Lower leg skin (tissue), 4 donors: ENCODE data around the gene SEC16A. TPM values are rescaled to one million over a fixed set of nuclear protein-coding genes. Genes with fewer than 3 reads are reported as not detected.

ENCODE experiments used
- DNase-seq, 2 donors: peaks; one replicate each; pipeline ENCODE4 v3.0.0-alpha.2; 2019; ENCODE audit warnings: low spot score in 2 of 2
- H3K4me3 ChIP-seq: fragments of 200-600 bp; sonication (generic); 2 replicates; pipeline ENCODE4 v1.5.1; 2017; ENCODE audit warnings: mild to moderate bottlenecking, low read depth; ENCODE audit not compliant: poor library complexity, severe bottlenecking
- POLR2A ChIP-seq, 2 donors: fragments of 450-650 bp; IDR thresholded peaks; one replicate each; pipeline ENCODE4 v1.6.1; 2016 to 2017; ENCODE audit warnings: antibody characterized with exemption in 2 of 2, mild to moderate bottlenecking in 1 of 2, moderate library complexity in 1 of 2
- WGBS, 2 donors: methylation state at CpG; one replicate each; pipeline ENCODE4 v1.1.5; 2018; 5-methylcytosine and 5-hydroxymethylcytosine counted together
- intact Hi-C: fragments of 100-400 bp; cut with DNase I; formaldehyde crosslinking; loops from one replicate; pipeline ENCODE4 v1.15.0; 2023; ENCODE audit warnings: low total_unique reads
- total RNA-seq, 4 donors: library from RNA; depleted of rRNA; stranded (reverse); fragments of >200 nt; gene quantifications; one replicate each; pipeline ENCODE4 v1.1.0, GENCODE V29; 2016
- TF ChIP-seq, protein P1 (sequence below), 3 donors: fragments of 450-650 bp; IDR thresholded peaks; one replicate each; pipeline ENCODE4 v1.5.1; 2016; ENCODE audit warnings: antibody characterized with exemption in 3 of 3, mild to moderate bottlenecking in 3 of 3, moderate library complexity in 2 of 3

SEC16A gene
- total RNA-seq, 4 donors from 2014 or later, result 58.4 to 77.8 (median 58.5) TPM

DNA sequence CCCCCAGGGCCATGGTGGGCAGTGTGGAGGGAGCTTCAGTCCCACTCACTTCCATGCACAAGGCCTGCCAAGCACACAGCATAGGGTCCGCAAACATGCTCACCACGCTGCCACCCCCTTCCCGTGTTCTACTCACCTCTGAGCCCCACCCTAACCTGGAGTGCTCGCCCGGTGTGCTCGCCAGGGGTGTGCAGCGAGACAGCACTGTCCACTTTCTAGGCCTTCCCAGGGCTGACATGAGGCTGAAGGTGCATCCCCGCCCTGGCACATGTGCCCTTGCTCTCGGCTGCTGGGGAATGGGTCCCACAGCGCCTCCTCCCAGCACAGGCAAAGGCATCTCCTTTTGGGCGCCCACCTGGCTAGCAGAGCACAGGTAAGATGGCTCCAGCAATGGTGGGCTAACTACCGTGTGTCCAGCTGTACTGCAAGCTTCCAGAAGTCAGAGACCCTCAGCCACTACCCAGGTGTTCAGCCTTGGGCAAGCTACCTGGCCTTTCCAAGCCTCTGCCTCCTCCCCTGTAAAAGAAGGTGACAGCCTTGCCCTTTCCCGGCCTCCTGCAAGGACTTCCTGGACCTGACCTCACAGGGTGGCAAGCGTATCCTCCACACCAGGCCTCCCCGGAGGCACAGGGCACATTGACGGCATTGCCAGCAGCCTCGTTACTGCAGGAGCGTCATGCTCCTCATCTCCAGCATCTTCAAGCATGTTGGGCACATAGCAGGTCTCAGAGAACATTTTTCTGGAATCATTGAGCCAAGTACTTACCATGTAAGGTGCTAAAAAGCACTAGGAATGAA, 4.2 kb upstream of the SEC16A start:
- no peak overlapping the region for H3K4me3 ChIP-seq
- no peak for DNase-seq
- intact Hi-C loops, result loop anchor here (2.0 kb wide), 1 partner anchor 144 kb away; no protein-coding TSS in a partner anchor
- TF ChIP-seq, protein P1, sequence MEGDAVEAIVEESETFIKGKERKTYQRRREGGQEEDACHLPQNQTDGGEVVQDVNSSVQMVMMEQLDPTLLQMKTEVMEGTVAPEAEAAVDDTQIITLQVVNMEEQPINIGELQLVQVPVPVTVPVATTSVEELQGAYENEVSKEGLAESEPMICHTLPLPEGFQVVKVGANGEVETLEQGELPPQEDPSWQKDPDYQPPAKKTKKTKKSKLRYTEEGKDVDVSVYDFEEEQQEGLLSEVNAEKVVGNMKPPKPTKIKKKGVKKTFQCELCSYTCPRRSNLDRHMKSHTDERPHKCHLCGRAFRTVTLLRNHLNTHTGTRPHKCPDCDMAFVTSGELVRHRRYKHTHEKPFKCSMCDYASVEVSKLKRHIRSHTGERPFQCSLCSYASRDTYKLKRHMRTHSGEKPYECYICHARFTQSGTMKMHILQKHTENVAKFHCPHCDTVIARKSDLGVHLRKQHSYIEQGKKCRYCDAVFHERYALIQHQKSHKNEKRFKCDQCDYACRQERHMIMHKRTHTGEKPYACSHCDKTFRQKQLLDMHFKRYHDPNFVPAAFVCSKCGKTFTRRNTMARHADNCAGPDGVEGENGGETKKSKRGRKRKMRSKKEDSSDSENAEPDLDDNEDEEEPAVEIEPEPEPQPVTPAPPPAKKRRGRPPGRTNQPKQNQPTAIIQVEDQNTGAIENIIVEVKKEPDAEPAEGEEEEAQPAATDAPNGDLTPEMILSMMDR (IDR thresholded peaks at IDR 0.05), result no peak
- no peak for TF ChIP-seq POLR2A (IDR thresholded peaks at IDR 0.05)
- WGBS, 2 donors, result 88 to 92% methylated on average over 17 to 18 of the region's 18 CpGs

DNA sequence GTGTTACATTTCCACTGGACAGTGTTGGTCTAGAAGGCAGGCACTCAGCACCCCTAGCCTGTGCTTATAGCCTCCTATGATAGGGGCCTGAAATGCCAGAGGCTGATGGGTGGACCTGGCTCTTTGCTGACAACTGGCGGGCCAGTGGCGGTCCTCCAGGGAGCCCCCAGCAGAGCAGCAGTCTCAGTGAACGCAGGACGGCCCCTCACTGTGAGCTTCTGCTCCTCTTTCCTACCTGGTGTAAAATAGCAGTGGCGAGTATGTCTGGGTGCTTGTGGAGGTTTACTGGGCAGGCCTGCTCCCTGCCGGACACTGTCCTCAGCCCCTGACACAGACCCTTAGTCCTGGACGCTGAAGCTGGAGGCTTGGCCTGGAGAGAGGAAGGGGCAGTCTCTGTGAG, 3.3 kb upstream of the SEC16A start:
- 92% methylated on average over 7 of the region's 7 CpGs for WGBS, 2 donors
- no peak for DNase-seq
- TF ChIP-seq POLR2A (IDR thresholded peaks at IDR 0.05), result no peak
- TF ChIP-seq, protein P1 (IDR thresholded peaks at IDR 0.05), result no peak
- H3K4me3 ChIP-seq, result no peak overlapping the region
- intact Hi-C loops, result loop anchor here (2.0 kb wide), 1 partner anchor 145 kb away; no protein-coding TSS in a partner anchor

DNA sequence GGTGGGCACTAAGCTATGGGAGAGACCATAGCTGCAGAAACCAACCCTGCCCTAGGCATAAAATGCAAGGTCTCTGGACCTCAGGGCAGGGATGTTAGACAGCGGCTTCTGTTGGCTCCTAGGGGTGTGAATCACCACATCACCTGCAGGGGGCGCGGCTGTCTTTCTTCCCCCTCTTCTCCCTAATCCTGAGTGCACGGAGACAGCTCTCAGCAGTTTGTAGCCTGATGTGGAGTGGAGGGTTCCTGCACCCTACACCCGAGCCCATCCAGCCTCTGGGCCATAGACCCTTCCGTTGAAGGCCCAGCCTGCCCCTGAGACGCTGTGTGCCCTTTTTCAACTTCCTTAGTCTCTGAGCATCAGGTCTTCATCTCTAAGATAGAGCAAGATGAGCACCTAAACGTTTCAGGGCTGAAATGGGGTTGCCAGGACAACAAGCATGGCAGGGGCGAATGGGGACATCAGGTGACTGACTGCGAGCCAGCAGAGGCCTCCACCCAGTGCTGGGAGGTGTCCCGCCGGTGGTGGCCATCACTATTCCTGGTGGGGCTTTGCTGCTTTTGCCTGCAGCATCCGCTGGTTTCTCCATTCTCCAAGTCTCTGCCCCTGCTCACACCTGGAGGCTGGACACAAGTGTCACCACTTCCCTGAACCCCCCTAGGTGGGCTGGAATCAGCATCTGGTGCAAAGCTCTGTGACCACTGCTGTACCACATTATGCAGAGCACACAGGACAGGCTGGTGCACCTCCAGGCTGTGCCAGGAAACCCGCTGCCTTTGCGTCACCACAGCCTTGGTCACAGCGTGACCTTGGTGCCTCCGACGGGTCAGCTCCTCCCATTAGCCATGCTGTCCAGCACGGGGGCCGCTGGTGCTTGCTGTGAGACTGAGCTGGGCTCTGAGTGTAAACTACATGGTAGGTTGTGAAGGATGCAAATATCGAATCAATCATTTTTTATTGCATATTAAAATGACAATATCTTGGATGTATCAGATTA, 2.5 kb upstream of the SEC16A start:
- H3K4me3 ChIP-seq, result no peak overlapping the region
- 43 to 44% methylated on average over 19 to 21 of the region's 21 CpGs for WGBS, 2 donors
- intact Hi-C loops, result loop anchor here (2.0 kb wide), 1 partner anchor 145 kb away; no protein-coding TSS in a partner anchor
- TF ChIP-seq, protein P1 (IDR thresholded peaks at IDR 0.05), result peak in 1 of 3 donors; percentile 77
- no peak for TF ChIP-seq POLR2A (IDR thresholded peaks at IDR 0.05)
- peak; percentile 82 to 97 for DNase-seq

DNA sequence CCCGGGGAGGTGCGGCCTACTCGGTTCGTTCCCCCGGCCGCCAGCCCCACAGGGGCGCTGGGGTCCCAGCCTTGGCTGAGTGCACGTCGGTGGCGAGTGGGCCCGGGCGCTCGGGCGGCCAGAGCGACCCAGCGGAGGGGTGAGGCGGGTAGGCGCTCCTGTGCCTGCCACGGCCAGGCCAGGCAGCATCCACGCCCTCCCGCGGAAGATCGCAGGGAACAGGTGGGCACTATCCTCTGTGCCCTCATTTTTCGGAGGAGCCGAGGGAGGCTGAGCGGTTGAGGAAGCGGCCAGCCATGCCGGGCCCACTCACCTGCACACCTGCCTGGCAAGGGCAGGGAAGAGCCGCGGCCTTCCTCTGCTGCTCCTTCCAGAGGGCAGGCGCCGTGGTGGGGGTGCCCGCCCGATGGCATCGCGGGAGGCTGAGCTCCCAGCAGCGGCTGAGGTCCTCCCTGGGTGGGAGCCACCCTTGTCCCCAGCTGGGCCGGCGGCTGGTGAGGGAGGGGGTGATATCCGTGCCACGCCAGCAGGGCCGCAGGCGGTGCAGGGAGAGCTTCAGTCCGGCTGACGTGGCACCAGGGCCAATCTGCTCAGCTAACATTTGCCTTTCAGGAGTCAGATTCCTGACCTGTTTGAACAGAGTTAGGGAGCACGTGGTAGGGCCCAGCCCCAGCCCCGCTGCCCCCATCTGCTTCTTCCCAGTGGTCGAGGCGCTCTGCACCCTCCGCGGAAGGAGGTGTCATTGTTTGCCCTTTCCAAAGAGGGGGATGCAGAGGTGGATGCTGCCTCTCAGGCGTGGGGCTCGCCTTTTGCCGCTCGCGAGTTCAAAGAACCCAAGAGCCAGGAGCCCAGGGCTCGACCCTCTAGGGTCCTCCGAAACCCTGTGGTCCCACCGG, 1.6 kb upstream of the SEC16A start:
- 14 to 32% methylated on average over 35 to 38 of the region's 59 CpGs for WGBS, 2 donors
- DNase-seq, result peak; percentile 32 to 92
- intact Hi-C loops, result no loop called here
- peak overlapping the region; percentile 30 for H3K4me3 ChIP-seq
- TF ChIP-seq, protein P1 (IDR thresholded peaks at IDR 0.05), result no peak
- TF ChIP-seq POLR2A (IDR thresholded peaks at IDR 0.05), result no peak

DNA sequence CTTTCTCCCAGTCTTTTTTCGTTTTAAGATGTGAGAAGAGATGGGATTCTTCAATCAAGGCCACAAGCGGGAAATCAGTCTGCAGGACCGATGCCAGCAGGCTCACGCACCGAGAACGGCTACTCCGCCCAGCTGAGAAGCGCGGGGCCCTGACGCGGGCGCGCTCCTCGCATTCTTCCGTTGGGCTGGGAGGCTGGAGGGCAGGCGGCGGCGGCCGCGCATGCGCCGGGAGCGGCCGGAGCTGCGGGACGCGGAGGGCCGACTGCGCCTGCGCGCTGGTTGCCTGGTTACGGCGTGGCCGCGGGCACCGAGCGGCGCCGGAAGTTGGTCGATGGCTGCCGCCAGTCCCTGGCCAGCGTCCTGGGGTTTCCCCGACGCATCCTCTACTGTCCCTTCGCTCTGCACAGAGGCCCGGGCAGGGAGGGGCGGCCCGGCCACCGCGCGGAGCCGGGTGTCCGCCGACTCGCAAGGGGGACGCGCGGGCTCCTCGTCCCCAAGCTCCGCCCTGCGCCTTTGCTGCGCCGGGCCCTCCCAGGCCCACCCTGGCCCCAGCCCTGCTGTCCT, 831 bp upstream of the SEC16A start:
- TF ChIP-seq, protein P1 (IDR thresholded peaks at IDR 0.05), result no peak
- no peak for TF ChIP-seq POLR2A (IDR thresholded peaks at IDR 0.05)
- intact Hi-C loops, result no loop called here
- H3K4me3 ChIP-seq, result peak overlapping the region; percentile 30
- peak; percentile 86 to 98 for DNase-seq
- WGBS, 2 donors, result 0 to 1% methylated on average over 31 to 42 of the region's 63 CpGs
